Activated CD8-positive, alpha-beta memory T cell treated with anti-CD3 and anti-CD28 coated beads for 1 hour (primary cell): ENCODE data around the gene STAB2.

Experiments
- DNase-seq, 2 donors: peaks; one replicate each; pipeline ENCODE4 v3.0.0-alpha.2; 2020; ENCODE audit warnings: low read depth in 1 of 2; ENCODE audit errors: extremely low read depth in 1 of 2

The STAB2 gene

GRCh38 chr12:103773109-103773910, 186.2 kb downstream of the STAB2 start:
- DNase-seq = no peak

DNA sequence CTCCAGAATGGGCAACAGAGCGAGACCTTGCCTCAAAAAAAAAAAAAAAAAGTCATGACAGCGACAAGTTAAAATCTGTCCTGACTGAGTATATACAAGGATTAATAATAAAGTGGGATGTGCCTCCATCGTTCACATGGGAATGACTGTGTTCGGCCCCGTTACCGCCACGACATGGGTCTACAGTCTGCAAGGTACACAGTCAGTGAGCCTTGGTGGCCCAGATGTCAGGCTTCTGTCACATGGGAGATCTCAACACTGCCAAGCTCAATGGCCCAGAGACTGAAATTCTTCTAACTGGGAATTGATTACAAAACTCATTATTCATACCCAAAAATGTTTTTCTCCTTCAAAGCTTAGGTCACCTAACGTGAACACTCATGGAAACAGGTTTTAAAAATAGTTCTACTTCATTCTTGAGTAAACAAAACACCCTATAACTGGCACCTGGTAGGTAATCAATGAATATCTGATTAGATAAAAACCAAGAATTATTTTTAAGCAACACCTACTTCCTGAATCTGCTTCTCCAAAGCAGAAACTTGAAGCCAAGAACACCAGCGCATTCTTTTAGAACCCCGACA, 188.0 kb downstream of the STAB2 start:
- DNase-seq = no peak

GRCh38 chr12:103778781-103779180, 191.7 kb downstream of the STAB2 start:
- DNase-seq = no peak

DNA sequence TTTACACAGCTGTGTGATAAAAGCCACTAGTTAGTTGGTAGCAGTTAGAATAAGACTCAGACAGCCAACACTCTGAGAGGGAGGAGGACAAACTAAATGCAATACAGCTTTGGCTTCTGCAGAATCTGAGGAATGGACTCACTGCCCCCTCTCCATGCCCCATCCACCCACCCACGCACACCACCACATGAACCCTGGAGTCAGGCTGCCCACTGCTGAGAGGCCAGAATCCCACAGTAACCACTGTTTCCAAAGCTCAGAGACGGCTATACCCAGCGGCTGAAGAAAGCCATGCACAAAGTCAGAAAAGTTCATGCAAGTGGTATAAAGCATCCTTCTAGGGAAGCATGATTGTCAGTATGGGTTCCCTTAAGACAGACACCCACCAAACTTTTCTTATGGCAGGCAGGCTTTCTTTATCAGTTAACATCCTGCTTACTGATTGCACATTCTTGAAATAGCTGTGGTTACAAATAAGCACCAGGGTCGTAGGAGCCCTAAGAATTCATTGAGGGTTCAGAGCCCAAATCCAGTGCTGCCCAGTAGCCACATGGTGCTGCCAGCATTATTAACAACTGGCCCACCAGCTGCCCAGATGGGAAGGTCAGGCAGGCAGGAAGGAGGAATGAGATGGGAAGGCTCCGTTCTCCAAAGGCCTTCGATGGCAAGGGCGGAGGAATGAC, 192.5 kb downstream of the STAB2 start:
- DNase-seq = no peak

DNA sequence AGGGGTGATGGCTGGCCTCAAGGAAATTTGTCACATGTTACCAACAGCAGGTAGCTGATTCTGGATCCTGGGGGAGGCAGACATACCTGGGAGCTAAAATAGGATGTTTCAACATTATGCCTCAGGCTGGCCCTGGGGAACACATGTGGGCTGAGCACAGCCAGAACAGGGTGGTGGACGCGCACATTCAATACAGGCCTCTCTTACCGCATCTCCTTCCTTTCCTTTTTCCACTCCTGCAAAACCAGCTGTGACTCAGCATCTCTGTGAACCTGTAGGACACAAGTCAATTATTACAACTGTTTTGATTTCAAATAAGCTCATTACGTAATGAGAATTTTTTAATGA, 193.0 kb downstream of the STAB2 start:
- DNase-seq = no peak

GRCh38 chr12:103780992-103781391, 193.9 kb downstream of the STAB2 start:
- no peak for DNase-seq

DNA sequence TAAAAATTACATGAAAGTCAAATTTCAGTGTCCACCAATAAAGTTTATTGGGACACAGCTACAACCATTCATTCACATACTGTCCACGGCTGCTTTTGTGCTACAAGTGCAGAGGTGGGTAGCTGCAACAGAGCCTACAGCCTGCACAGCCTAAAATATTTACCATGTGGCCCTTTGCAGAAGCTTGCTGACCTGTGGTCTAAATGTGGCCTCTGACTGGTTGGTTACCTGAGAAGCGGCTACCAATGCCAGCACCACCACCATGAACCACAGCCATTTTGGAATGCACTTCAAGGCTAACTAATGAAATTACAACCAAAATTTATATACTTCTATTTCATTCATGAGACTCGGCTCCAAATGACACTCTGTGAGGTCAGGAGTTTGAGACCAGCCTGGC, 195.3 kb downstream of the STAB2 start:
- DNase-seq = no peak

DNA sequence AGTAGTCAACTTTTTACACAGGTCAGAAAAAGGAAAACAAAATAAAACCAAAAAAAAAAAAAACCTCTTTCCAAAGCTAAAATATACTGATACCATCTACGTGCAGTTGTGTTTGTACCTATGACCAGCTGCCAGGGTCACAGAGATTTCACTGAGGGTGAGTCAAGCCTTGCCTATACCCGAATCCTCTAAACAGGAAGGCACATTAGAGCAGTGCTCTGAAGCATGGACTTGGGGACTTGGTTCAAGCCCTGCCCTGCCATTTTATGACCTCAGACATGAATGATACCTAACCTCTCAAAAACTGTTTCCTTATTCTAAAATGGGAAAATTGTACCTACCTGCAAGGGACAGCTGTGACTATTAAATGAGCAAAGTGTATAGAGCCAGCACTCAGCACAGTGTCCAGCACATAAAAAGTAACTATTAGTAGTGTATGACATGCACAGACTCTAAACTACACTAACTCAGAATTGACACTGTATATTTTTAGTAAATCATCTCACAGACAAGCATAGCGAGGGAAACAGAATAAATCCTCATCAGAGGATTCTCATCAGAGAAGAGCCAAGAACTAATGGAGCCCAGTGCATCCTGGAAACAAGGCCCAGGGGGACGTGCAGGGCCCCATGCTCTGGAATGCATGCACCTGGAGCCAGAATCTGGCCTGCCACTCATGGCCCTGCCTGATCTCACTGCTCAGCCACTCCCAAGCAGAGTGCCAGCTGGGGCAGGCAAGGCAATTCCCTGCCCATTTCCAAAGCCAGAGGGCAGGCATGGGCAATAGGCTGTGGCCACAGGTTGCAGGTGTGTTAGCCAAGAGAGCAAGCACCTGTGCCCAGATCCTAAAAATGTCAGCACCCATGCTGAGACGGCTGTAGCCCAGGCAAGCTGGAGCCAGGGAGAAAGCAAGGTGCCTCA, 196.9 kb downstream of the STAB2 start:
- DNase-seq = no peak

DNA sequence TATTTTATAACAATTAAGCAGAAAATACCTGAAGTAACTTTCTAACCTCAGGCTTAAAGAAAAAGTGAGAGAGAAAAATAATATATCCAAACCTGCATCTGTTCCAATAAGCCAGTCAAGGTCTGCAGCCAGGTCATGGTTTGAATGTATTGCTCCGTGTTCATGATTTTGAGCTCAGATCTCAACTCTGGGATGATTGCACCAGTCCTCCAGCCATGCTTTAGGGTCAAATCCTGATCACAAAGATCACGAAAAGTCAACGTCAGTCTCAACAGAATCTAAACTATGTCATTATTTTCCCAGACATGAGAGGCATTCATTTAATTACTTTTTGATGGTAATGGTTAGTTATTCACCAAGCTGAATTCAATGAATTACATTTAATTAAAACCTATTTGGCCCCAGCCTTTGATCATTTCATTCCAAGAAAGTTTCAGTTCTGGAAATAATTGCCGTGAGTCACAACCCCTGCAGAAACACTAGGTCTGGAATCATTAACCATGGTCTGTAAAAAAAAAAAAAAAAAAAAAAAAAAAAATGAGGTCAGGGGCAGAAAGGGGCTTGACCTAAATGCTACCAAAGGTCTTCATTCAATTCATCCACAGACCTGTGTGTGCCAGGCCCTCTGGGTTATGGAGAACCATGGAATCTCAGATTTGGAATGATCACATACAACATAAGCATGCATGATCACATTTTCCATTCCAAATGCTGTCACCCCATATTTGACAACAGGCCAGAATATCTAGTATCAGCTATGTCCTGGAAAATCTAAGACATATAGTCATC, 198.4 kb downstream of the STAB2 start:
- DNase-seq = no peak

DNA sequence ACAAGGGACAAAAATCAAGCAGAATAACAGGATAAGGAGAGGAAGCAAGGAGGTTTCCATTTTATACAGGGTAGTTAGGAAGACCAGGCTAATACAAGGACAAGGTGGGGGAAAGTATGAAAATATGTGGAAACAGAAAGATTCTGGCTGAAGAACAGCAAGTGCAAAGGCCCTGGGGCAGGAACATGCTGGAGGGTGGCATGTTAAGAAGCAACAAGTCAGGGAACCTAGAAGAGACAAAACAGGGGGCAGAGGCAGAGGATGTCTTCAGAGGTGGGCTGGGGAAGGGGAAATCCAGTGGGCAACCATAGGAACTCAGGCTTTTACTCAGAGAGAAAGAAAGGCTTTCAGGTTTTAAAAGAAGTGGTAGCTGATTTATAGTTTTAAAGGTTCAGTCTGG, 199.1 kb downstream of the STAB2 start:
- DNase-seq = no peak

DNA sequence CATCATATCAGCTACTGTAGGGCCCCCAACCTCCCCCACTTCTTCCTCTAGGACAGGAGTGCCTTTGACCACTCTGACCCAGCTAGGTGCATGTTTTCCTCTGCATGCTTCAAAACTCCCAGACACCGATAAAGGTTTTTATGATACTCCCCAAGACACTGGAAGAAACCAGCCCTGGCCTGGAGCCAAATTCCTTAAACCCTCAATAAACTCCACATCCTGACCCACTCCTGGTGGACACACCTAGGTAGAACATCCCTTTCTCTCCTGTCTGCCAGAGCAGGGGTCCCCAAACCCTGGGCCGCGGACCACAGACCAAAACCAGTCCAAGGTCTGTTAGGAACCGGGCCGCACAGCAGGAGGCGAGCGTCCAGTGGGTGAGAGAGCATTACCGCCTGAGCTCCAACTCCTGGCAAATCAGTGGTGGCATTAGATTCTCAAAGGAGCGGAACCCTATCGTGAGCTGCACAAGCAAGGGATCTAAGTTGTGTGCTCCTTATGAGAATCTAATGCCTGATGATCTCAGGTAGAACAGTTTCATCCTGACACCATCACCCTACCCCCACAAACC, 204.4 kb downstream of the STAB2 start:
- no peak for DNase-seq

- DNase-seq = no peak
Measured at GRCh38 chr12:103793046-103793445, 206.0 kb downstream of the STAB2 start.

DNA sequence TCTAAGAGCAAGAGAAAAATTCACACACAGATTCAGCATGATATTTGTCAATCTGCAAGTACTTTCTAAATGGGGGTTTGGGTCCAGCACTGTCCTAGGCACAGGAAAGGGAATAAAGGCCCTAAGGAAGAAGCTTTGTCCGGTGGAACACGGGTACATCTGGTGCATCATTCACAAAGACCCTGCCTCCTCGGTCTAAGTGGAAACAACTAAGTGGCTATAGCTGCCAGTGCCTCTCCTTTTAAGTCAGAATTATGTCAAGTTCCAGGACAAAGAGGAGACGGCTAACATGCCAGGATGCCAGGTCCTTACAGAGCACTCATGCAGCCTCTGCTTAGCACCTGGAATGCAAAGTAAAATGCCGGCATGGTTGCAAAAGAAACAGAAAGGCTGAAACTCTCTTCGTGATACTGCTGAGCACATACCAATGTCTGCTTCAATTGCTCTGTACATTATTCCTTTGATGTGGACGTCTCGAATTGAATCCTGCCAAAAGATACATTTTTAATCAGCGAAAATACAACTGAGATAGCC, 206.5 kb downstream of the STAB2 start:
- DNase-seq = no peak

GRCh38 chr12:103794309-103795213, 207.5 kb downstream of the STAB2 start:
- no peak for DNase-seq

DNA sequence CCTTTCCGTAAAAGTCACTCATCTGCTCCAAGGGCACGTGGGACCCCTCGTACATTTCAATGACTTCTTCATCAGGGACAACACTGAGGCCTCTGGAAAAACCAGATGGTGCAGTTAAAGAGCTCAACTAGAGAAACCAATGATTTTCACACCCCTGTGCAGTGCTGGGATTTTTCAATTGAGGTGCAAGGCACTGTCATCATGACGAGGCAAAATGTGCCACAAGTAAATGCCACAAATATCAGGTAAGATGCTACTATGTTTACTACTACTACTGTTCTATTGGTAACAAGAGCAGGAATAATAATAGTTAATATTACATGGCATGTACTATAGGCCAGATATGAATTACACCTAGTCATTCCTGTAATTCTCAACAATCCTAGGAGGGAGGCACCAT, 211.5 kb downstream of the STAB2 start:
- no peak for DNase-seq

DNA sequence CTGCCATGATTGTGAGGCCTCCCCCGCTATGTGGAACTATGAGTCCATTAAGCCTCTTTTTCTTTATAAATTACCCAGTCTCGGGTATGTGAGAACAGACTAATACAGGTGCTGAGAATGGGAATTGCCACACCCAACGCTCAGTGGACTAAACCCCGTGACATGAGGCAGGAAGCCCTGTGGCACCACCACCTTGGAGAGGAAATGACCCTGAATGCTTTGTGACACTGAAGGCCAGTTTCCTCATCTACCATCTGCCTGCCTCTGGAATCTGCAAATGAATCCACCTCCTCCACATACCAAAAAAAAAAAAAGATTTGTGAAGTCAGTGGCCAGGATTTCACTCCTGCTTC, 212.4 kb downstream of the STAB2 start:
- DNase-seq = no peak

DNA sequence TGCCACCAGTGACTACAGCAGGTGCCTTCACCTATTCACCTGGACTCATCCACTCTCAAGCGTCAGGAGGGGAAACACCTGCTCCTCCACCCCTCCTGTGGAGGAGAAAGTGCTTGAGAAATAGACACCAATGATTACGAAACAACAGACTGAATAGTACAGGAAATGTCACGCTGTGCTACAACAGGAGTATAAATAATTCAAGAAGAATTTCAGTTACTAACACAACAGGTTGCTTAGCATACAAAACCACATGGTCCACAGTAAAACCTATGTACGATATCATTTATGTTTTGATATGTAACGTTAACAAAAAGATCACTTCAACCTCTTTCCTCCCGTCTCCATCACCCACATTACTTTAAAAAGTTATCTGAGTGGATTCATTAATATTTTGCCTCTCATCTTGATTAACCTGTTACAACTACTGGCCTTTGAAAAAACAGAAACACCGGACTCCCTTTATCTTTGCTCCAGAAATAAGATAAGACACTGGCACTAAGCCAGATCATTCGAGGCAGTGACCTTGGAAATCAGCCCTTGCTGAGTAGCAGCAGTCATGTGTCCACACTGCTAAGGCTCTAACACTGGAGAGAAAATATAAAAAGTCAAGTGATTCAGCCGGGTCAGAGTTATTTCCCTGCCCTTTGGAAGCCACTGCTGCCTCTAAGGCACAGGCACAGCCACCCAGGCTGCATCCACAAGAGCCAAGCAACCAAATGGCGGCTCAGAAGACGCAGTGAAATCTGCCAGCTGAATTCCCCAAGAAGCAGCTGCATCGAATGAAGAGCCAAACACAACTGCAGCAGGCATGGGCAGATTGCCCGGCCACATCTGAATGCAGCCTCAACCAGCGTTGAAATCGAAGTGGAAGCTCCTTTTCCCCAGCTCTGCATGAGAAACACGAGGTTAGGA, 213.0 kb downstream of the STAB2 start:
- no peak for DNase-seq
